ENCODE results near the gene NAIF1. TPM values are rescaled to one million over a fixed set of nuclear protein-coding genes. Genes with fewer than 3 reads are reported as not detected.

The NAIF1 gene
- total RNA-seq, 1 donor from 2014 or later: 9.5 TPM

- Histone ChIP-seq H3K36me3 (no peaks in the 10 kb centered on the region), H3K27ac (no peak overlapping the region), H3K4me3 (no peak overlapping the region), H3F3A (ENCODE audit: low read depth) (no peaks in the 10 kb centered on the region), H3K9me3 (ENCODE audit: low read depth) (no peaks in the 10 kb centered on the region), H4K20me1 (ENCODE audit: low read depth) (no peaks in the 10 kb centered on the region), H2AFZ (replicated peaks) (no peak overlapping the region), H3K27me3 (no peaks in the 10 kb centered on the region), H3K79me2 (ENCODE audit: low read depth) (no peaks in the 10 kb centered on the region), H3K9ac (no peak overlapping the region), H3K4me2 (no peak overlapping the region), H3K4me1 (no peaks in the 10 kb centered on the region)
- peaks cover 16% of the 10 kb centered on the region for H3K27me3 Mint-ChIP-seq (ENCODE audit: insufficient read depth, low read depth)
- H3K9me3 Mint-ChIP-seq: no peaks in the 10 kb centered on the region
- TF ChIP-seq CTCF (IDR thresholded peaks at IDR 0.05) (peak; percentile 42), EZH2phosphoT487 (IDR thresholded peaks at IDR 0.05) (no peak)
- peak overlapping the region; percentile 35 for H3K4me3 Mint-ChIP-seq
- no peaks in the 10 kb centered on the region for H3K4me1 Mint-ChIP-seq
- no peaks in the 10 kb centered on the region for H3K36me3 Mint-ChIP-seq
- DNase-seq (ENCODE audit: low spot score): no peak
- H3K27ac Mint-ChIP-seq: no peak overlapping the region
These were observed 46.4 kb downstream of the NAIF1 start for GRCh38 chr9:128020692-128021091.

GRCh38 chr9:128015696-128016095 is 51.4 kb downstream of the NAIF1 start:
- no peaks in the 10 kb centered on the region for H3K36me3 Mint-ChIP-seq
- H3K27ac Mint-ChIP-seq: no peak overlapping the region
- DNase-seq (ENCODE audit: low spot score): no peak
- H3K27me3 Mint-ChIP-seq (ENCODE audit: insufficient read depth, low read depth): peaks cover 13% of the 10 kb centered on the region
- H3K9me3 Mint-ChIP-seq: no peaks in the 10 kb centered on the region
- no peak overlapping the region for H3K4me3 ChIP-seq
- H3K4me3 Mint-ChIP-seq: no peak overlapping the region
- TF ChIP-seq EZH2phosphoT487 (IDR thresholded peaks at IDR 0.05): no peak
- TF ChIP-seq CTCF (IDR thresholded peaks at IDR 0.05): no peak
- no peak for TF ChIP-seq EZH2 (IDR thresholded peaks at IDR 0.05)
- H3K4me2 ChIP-seq: no peak overlapping the region
- no peaks in the 10 kb centered on the region for H3F3A ChIP-seq (ENCODE audit: low read depth)
- H3K9ac ChIP-seq: no peak overlapping the region
- H3K9me3 ChIP-seq (ENCODE audit: low read depth): no peaks in the 10 kb centered on the region
- H3K4me1 ChIP-seq: no peaks in the 10 kb centered on the region
- H3K27me3 ChIP-seq: no peaks in the 10 kb centered on the region
- H3K36me3 ChIP-seq: no peaks in the 10 kb centered on the region
- no peak overlapping the region for H2AFZ ChIP-seq (replicated peaks)
- no peaks in the 10 kb centered on the region for H3K79me2 ChIP-seq (ENCODE audit: low read depth)
- peaks cover 6% of the 10 kb centered on the region for H3K4me1 Mint-ChIP-seq
- H4K20me1 ChIP-seq (ENCODE audit: low read depth): no peaks in the 10 kb centered on the region
- no peak overlapping the region for H3K27ac ChIP-seq

Other genes starting within 250 kb of the NAIF1 start
- gene ENG, start 212.7 kb downstream of the NAIF1 start, total RNA-seq (ENCODE audit: low replicate concordance): 0.19 TPM in 1 of 2 replicates, not detected in the other
- gene AK1, start 189.6 kb downstream of the NAIF1 start, total RNA-seq (ENCODE audit: low replicate concordance): 20.5 and 25.6 TPM in 2 replicates
- 14.3 and 42.7 TPM in 2 replicates for gene ST6GALNAC6, start 167.7 kb downstream of the NAIF1 start, total RNA-seq (ENCODE audit: low replicate concordance)
- gene ST6GALNAC4, start 150.3 kb downstream of the NAIF1 start, total RNA-seq (ENCODE audit: low replicate concordance): 5.5 and 11.1 TPM in 2 replicates
- 1.4 and 8.8 TPM in 2 replicates for gene PIP5KL1, start 136.5 kb downstream of the NAIF1 start, total RNA-seq (ENCODE audit: low replicate concordance)
- gene DPM2, start 129.5 kb downstream of the NAIF1 start, total RNA-seq (ENCODE audit: low replicate concordance): 9.1 and 20.5 TPM in 2 replicates
- gene EEIG1, start 86.3 kb downstream of the NAIF1 start, total RNA-seq (ENCODE audit: low replicate concordance): 8.8 and 30.8 TPM in 2 replicates
- gene SLC25A25, start 912 bp upstream of the NAIF1 start, total RNA-seq (ENCODE audit: low replicate concordance): 8.5 and 15.7 TPM in 2 replicates
- gene PTGES2, start 60.4 kb upstream of the NAIF1 start, total RNA-seq (ENCODE audit: low replicate concordance): 25.7 and 61.2 TPM in 2 replicates
- gene LCN2, start 82.1 kb upstream of the NAIF1 start, total RNA-seq (ENCODE audit: low replicate concordance): not detected in 2 replicates
- 69.4 and 228 TPM in 2 replicates for gene BBLN, start 92.9 kb upstream of the NAIF1 start, total RNA-seq (ENCODE audit: low replicate concordance)
- 33.4 and 48.8 TPM in 2 replicates for gene CIZ1, start 124.3 kb upstream of the NAIF1 start, total RNA-seq (ENCODE audit: low replicate concordance)
- 30.1 and 52.7 TPM in 2 replicates for gene DNM1, start 136.1 kb upstream of the NAIF1 start, total RNA-seq (ENCODE audit: low replicate concordance)
- 25.2 and 37.5 TPM in 2 replicates for gene GOLGA2, start 208.7 kb upstream of the NAIF1 start, total RNA-seq (ENCODE audit: low replicate concordance)
- gene SWI5, start 209.0 kb upstream of the NAIF1 start, total RNA-seq (ENCODE audit: low replicate concordance): 15.0 and 21.5 TPM in 2 replicates